GM19035 (cell line): ENCODE measurements around the gene ITGAL.
A peak's percentile ranks its signal among the peaks of the same experiment; 100 is the strongest.

Source experiments
- ATAC-seq: cut with Tn5 transposase; IDR thresholded peaks from one replicate; pipeline ENCODE4 v1.9.1; 2021; ENCODE audit not compliant: unreplicated experiment

ITGAL gene

DNA sequence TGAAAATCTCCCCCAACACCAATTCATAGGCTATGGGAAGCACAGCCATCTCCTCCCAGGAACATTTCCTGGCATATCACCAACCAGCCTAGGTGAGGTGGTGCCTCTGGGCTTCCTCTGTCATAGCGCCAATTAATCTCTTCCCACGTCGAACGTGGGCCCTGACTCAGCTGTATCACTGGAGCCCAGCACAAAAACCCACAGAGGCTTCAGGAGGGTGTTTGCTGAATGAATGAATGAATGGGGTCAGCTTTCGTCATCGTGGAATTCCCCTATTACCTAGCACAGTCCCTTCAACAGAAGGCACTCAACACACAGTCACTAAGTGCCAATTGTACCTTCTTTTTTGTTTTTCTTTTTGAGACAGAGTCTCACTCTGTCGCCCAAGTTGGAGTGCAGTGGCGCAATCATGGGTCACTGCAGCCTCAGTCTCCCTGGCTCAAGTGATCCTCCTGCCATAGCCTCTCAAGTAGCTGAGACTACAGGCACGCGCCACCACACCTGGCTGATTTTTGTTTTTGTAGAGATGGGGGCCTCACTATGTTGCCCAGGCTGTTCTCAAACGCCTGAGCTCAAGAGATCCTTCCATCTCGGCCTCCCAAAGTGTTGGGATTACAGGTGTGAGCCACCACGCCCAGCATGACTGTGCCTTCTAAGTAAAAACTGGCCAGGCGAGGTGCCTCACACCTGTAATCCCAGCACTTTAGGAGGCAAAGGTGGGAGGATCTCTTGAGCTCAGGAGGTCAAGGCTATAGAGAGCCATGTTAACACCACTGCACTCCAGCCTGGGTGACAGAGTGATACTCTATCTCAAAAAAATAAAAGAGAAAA, 94.8 kb downstream of the ITGAL start:
- ATAC-seq = no peak

DNA sequence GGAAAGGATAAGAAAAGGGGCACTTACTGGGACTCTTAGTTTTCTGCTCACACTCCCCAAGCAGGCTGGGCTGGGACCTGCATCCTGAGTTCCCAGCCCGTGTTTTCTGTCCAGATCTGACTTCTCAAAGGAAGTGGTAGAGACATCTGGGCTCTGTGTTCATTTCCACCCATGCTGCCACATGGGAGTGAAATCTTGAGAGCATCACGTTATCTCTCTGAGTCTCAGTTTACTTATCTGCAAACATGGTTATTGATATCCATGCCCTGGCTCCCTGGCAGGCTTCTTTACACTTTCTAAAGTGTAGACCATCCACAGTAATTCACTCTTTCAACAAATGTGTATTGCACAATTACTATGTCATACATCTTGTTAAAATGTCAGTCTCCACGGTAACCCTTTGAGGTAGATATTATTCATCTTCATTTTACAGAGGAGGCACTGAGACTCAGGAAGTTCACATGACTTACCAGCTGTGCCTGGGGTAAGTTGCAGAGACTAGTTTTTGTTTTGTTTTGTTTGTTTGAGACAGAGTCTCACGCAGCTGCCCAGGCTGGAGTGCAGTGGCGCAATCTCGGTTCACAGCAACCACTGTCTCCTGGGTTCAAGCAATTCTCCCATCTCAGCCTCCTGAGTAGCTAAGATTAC, 95.6 kb downstream of the ITGAL start:
- no peak for ATAC-seq

GRCh38 chr16:30569281-30569680, 96.7 kb downstream of the ITGAL start:
- no peak for ATAC-seq

DNA sequence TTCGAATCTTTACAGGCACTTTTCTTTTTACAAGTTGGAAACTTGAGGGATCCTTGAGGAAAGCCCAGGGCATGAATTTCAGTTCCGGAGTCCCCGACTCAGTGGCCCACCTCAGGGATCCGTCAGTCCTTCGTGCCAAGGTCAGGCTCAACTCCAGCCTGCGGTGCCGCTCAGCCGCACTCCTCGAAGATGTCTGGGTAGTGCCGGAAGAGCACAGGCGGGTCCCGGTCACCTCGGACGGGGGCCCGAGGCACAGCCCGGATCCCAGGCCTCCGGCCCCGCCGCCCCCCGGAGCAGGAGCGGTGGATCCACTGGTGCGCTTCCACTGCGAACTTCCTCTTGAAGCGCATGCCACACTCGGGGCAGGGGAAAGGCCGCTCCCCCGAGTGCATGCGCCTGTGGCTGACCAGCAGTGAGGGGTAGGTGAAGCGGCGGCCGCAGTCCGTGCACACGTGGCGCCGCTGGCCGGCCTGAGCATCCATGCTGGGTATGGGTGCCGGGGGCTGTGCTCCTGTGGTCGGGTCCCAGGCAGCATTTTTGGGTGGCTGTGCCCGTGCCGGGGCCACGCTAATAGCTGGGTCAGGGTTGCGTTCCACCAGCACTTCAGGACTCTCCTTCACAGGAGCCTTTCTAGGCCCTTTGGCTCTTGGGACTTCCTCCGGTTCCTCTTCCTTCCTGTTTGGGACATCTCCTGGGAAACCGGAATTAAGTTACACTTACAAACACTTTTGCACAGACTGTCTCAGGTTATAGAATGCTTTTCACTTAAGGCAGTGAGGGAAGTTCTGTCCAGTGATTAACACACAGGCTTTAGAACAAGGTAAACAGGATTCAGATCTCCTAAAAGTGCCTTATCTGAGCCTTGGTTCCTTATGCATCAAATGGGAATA, 97.4 kb downstream of the ITGAL start:
- no peak for ATAC-seq

- no peak for ATAC-seq
Measured at GRCh38 chr16:30570636-30571444, 98.3 kb downstream of the ITGAL start.

DNA sequence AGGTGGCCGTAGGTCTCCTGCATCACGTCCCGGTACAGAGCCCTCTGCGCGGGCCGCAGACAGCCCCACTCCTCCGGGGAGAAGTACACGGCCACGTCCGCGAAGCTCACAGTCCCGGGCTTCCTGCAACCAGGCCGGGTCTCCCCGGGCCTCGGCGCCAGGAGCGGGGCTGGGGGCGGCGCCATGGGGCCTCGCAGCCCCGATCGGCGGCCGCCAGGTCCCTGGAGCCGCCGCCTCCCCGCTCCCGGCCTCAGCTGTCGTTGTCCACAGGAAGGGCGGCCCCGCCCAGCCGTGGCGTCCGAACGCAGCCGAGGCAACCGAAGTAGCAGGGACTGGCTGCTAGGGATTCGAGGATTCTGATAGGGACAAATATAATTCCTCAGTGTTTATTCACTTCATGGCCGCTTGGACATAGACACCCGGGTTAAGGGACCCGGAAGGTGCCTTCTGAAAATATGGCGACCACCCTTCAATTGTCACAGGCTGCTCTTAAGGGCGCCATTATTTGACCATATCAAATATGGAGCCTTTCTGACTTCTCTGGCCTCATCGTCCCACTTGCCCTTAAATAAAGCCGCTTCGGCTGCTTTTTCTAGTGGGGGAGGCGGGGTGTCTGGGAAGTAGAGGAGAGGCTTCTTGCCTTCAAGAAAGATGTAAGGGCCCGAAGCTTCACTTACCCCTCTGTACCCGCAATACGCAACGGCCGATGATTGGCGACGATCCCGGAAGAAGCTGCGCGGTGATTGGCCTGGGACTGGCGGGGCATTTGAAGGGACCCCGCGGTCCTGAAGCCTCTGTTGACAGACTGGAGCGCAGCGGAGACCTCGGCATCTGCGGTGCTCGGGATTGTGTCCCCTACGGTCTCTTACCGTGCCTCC, 99.1 kb downstream of the ITGAL start, which contains the start of gene ZNF688:
Gene ZNF688 (minus strand): TSS at position 270 of the 878 bp plus-strand sequence. CDS start 85 bp downstream, at position 185.
- peak; percentile 78 for ATAC-seq
